Measurements from ENCODE around the gene GAB1.

Gene GAB1

DNA sequence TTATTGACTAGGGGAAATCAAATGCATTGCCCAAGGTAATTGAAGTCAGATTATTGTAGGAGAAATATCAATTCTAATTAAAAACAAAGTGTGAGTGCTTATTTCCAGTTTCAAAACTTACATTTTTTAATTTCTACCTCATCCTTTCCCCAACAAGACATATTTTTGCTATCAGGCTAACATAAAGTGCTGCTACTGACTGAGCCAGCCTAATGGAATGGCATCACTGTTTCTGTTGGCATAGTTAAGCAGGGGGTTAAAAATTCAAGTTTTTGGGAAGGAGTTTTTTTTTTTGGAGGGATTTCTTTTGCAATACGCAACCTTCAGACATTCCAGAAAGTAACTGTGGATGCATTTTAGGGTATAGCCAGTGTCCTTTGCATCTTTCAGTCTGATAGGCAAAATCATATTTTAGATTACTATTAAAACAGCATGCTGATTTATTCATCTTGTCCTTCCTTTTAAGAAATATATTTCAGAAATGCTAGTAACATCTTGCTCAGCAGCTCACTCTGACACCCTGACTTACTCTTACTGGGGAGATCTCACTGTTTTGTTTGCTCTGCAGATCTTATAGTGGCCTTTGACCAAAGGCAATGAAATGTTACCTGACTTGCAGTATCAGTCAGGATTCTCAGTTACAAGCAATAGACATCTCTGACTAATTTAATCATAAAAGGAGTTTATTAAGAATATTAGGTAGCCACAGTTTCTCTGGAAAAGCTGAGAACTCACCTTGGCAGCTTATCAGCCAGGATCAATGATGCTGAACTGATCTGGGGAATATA is 24.4 kb downstream of the GAB1 start:
- Histone ChIP-seq H3K9me3 (replicated peaks; ENCODE audit: low read length) (no peaks in the 10 kb centered on the region), H3K27me3 (ENCODE audit: control insufficient read depth, insufficient read depth, low read length) (no peaks in the 10 kb centered on the region), H3K4me2 (ENCODE audit: low read length) (peak overlapping the region; percentile 40), H3K36me3 (ENCODE audit: insufficient read depth, low read length) (no peaks in the 10 kb centered on the region), H3K4me3 (ENCODE audit: low read length) (no peak overlapping the region), H3K9ac (ENCODE audit: low read depth, low read length) (peak overlapping the region; percentile 29), H3K4me1 (ENCODE audit: control insufficient read depth, insufficient read depth, low read length) (peaks cover 29% of the 10 kb centered on the region)

DNA sequence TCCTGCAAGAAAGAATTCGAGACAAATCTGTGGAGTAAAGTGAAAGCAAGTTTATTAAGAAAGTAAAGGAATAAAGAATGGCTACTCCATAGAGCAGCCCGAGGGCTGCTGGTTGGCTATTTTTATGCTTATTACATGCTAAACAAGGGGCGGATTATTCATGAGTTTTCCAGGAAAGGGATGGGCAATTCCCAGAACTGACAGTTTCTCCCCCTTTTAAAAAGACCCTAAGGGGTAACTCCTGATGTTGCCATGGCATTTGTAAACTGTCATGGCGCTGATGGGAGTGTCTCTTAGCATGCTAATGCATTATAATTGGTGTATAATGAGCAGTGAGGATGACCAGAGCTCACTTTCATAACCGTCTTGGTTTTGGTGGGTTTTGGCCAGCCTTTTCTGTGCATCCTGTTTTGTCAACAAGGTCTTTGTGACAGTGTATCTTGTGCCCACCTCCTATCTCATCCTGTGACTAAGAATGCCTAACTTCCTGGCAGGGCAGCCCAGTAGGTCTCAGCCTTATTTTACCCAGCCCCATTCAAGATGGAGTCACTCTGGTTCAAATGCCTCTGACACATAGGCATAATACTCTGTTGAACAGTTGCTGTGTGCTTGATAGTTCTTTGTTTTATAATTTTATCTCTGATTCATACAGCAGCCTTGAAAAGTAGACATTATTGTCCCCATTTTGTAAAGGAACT is 25.8 kb downstream of the GAB1 start:
- Histone ChIP-seq H3K27me3 (ENCODE audit: control insufficient read depth, insufficient read depth, low read length) (no peaks in the 10 kb centered on the region), H3K9ac (ENCODE audit: low read depth, low read length) (no peak overlapping the region), H3K4me2 (ENCODE audit: low read length) (no peak overlapping the region), H3K9me3 (replicated peaks; ENCODE audit: low read length) (no peaks in the 10 kb centered on the region), H3K36me3 (ENCODE audit: insufficient read depth, low read length) (no peaks in the 10 kb centered on the region), H3K4me3 (ENCODE audit: low read length) (no peak overlapping the region), H3K4me1 (ENCODE audit: control insufficient read depth, insufficient read depth, low read length) (peaks cover 29% of the 10 kb centered on the region)

DNA sequence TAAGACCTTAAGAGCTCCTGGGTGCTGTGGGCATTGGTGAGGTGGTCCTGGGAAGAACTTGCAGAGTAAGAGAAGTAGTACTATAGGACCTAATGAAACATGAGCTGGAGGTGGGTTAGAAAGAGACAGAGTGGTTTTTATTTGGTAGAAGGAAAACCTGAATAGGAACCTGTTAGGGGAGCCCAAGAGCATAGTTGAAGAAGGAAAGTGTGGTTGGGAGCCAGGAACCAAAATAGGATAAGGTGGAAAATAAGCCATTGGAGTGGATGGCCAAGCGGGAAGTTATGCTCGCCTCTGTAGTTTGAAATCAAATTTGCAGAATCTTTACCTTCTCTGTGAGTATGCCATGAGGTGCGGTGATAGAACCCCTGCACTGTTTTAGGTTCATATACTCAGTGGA is 26.7 kb downstream of the GAB1 start:
- no peak overlapping the region for H3K4me3 ChIP-seq (ENCODE audit: low read length)
- no peak overlapping the region for H3K9ac ChIP-seq (ENCODE audit: low read depth, low read length)
- no peaks in the 10 kb centered on the region for H3K36me3 ChIP-seq (ENCODE audit: insufficient read depth, low read length)
- no peaks in the 10 kb centered on the region for H3K9me3 ChIP-seq (replicated peaks; ENCODE audit: low read length)
- no peak overlapping the region for H3K4me2 ChIP-seq (ENCODE audit: low read length)
- no peaks in the 10 kb centered on the region for H3K27me3 ChIP-seq (ENCODE audit: control insufficient read depth, insufficient read depth, low read length)
- H3K4me1 ChIP-seq (ENCODE audit: control insufficient read depth, insufficient read depth, low read length), result peaks cover 29% of the 10 kb centered on the region

DNA sequence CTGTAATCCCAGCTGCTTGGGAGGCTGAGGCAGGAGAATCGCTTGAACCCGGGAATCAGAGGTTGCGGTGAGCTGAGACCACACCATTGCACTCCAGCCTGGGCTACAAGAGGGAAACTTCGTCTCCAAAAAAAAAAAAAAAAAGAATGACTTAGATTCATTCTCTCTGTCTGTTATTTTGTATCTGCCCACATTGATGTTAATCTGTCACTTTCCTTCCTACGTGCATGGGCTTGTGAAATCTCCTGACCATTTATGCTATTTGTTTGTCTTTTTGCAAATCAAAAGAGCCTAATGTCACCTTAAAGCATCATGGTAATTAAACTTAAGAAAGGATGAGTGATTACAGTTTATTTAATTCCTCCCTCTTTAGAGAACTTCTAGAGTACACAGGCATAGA is 27.4 kb downstream of the GAB1 start:
- Histone ChIP-seq H3K36me3 (ENCODE audit: insufficient read depth, low read length) (no peaks in the 10 kb centered on the region), H3K4me2 (ENCODE audit: low read length) (no peak overlapping the region), H3K9me3 (replicated peaks; ENCODE audit: low read length) (no peaks in the 10 kb centered on the region), H3K9ac (ENCODE audit: low read depth, low read length) (no peak overlapping the region), H3K4me3 (ENCODE audit: low read length) (no peak overlapping the region), H3K27me3 (ENCODE audit: control insufficient read depth, insufficient read depth, low read length) (no peaks in the 10 kb centered on the region), H3K4me1 (ENCODE audit: control insufficient read depth, insufficient read depth, low read length) (peaks cover 25% of the 10 kb centered on the region)

DNA sequence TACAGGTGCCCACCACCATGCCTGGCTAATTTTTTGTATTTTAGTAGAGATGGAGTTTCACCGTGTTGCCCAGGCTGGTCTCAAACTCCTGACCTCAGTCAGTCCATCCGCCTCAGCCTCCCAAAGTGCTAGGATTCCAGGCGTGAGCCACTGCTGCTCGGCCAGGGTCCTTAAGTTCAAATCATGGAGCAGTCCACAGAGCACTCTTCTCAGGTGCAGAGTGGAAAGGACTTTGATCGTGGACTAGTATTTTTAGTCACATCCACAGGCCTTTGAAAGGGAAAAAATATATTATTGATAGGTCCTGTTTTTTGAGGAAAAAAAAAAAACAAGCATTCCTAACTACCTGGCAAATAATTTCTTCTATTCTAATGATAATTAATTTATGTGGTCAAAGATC is 31.2 kb downstream of the GAB1 start:
- H3K4me3 ChIP-seq (ENCODE audit: low read length), result no peak overlapping the region
- H3K9me3 ChIP-seq (replicated peaks; ENCODE audit: low read length), result no peaks in the 10 kb centered on the region
- no peak overlapping the region for H3K9ac ChIP-seq (ENCODE audit: low read depth, low read length)
- no peak overlapping the region for H3K4me2 ChIP-seq (ENCODE audit: low read length)
- H3K36me3 ChIP-seq (ENCODE audit: insufficient read depth, low read length), result no peaks in the 10 kb centered on the region
- H3K4me1 ChIP-seq (ENCODE audit: control insufficient read depth, insufficient read depth, low read length), result no peaks in the 10 kb centered on the region
- no peaks in the 10 kb centered on the region for H3K27me3 ChIP-seq (ENCODE audit: control insufficient read depth, insufficient read depth, low read length)

DNA sequence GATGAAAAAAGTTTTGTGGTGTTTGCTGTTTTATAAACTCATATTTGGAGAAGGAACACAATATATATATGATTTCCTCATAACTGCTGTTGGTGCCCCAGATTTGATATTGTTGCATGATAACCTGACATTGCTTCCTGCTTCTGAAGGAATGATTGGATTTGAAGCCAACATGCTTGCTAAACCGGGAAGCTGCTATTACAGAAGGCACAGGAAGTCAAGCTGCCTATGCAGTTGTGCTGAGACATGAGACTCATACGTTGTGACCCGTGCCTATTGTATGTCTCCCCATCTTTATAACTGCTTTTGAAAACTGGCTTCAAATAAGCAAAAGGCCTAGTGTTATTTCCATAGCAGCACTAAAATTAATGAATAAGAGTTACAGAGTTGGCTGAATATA is 32.9 kb downstream of the GAB1 start:
- no peaks in the 10 kb centered on the region for H3K9me3 ChIP-seq (replicated peaks; ENCODE audit: low read length)
- H3K4me3 ChIP-seq (ENCODE audit: low read length), result no peak overlapping the region
- no peak overlapping the region for H3K4me2 ChIP-seq (ENCODE audit: low read length)
- no peak overlapping the region for H3K9ac ChIP-seq (ENCODE audit: low read depth, low read length)
- H3K4me1 ChIP-seq (ENCODE audit: control insufficient read depth, insufficient read depth, low read length), result no peaks in the 10 kb centered on the region
- no peaks in the 10 kb centered on the region for H3K36me3 ChIP-seq (ENCODE audit: insufficient read depth, low read length)
- H3K27me3 ChIP-seq (ENCODE audit: control insufficient read depth, insufficient read depth, low read length), result no peaks in the 10 kb centered on the region

DNA sequence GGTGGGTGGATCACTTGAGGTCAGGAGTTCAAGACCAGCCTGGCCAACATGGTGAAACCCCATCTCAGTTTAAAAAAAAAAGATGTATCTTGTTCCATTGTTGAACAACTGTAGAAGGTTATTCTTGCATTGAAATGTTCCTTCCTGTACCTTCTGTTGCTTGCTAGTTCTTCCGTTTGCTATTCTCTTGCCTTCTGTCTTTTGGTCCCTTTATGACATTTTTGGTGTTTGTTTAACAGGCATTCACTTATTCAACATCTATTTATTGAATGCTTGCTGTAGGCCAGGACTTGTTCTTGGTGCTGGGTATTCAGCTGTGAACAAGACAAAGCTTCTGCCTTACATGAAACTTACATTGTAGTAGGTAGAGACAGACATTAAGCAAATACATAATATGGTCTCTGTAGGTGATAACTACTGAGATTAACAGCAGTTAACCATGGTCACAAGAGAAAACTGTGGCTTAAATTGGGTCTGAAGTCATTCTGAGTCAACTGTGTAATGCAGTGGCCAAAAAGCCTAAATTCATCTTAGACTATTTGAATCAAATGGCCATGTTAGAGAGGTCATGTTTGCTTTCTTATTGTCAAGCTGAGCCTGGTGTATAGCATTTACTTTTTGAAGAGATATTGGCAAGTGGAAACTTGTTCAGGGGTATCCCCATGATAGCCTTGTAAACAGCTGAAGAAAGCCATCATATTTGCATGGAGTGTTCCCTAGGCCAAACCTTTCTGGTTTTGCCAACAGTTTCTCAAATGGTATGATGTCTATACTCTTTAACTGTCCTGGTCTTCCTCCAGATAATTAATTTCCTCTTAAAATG is 35.6 kb downstream of the GAB1 start:
- H3K4me1 ChIP-seq (ENCODE audit: control insufficient read depth, insufficient read depth, low read length), result no peaks in the 10 kb centered on the region
- no peaks in the 10 kb centered on the region for H3K36me3 ChIP-seq (ENCODE audit: insufficient read depth, low read length)
- H3K4me3 ChIP-seq (ENCODE audit: low read length), result no peak overlapping the region
- H3K27me3 ChIP-seq (ENCODE audit: control insufficient read depth, insufficient read depth, low read length), result no peaks in the 10 kb centered on the region
- H3K9ac ChIP-seq (ENCODE audit: low read depth, low read length), result no peak overlapping the region
- no peak overlapping the region for H3K4me2 ChIP-seq (ENCODE audit: low read length)
- no peaks in the 10 kb centered on the region for H3K9me3 ChIP-seq (replicated peaks; ENCODE audit: low read length)

DNA sequence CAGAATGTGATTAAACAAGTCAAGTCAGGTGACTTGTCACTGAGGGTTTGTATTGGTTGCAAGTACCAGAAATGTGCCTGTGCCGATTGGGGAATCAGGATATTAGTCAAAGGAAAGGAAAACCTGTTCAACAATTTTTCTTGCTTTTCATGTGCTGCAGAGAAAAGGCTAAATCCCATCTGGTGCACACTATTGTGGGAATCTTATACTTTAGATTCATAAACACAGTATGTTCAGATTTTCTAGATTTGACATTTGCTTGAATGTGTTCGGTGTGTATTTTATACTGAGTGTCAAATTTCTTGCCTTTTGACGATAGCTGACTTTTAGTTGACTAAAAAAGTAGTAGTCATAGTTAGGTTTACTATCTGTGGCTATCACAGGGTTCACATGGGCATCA is 37.6 kb downstream of the GAB1 start:
- peaks cover 8% of the 10 kb centered on the region for H3K4me1 ChIP-seq (ENCODE audit: control insufficient read depth, insufficient read depth, low read length)
- H3K27me3 ChIP-seq (ENCODE audit: control insufficient read depth, insufficient read depth, low read length), result no peaks in the 10 kb centered on the region

DNA sequence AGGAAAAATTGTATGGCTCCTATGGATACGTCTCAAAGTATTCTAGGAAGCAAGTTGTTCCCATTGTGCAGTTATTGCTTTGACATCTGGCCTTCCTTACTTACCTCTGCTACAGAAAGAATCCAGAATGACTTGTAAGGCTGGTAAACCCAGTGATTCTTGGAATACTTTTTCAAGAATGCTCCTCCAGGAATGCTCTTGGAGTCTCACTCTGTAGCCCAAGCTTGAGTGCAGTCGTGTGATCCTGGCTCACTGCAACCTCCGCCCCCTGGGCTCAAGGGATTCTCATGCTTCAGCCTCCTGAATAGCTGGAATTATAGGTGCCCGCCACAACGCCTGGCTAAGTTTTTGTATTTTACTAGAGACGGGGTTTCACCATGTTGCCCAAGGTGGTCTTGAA is 38.1 kb downstream of the GAB1 start:
- H3K4me1 ChIP-seq (ENCODE audit: control insufficient read depth, insufficient read depth, low read length), result peaks cover 8% of the 10 kb centered on the region
- no peaks in the 10 kb centered on the region for H3K36me3 ChIP-seq (ENCODE audit: insufficient read depth, low read length)
- H3K4me3 ChIP-seq (ENCODE audit: low read length), result no peak overlapping the region
- H3K4me2 ChIP-seq (ENCODE audit: low read length), result no peak overlapping the region
- no peak overlapping the region for H3K9ac ChIP-seq (ENCODE audit: low read depth, low read length)
- no peaks in the 10 kb centered on the region for H3K27me3 ChIP-seq (ENCODE audit: control insufficient read depth, insufficient read depth, low read length)
- no peaks in the 10 kb centered on the region for H3K9me3 ChIP-seq (replicated peaks; ENCODE audit: low read length)

More for the DNA sequence above, 37.6 kb downstream of the GAB1 start:
- Histone ChIP-seq H3K36me3 (ENCODE audit: insufficient read depth, low read length) (no peaks in the 10 kb centered on the region), H3K9me3 (replicated peaks; ENCODE audit: low read length) (no peaks in the 10 kb centered on the region), H3K4me3 (ENCODE audit: low read length) (no peak overlapping the region), H3K9ac (ENCODE audit: low read depth, low read length) (no peak overlapping the region), H3K4me2 (ENCODE audit: low read length) (no peak overlapping the region)

DNA sequence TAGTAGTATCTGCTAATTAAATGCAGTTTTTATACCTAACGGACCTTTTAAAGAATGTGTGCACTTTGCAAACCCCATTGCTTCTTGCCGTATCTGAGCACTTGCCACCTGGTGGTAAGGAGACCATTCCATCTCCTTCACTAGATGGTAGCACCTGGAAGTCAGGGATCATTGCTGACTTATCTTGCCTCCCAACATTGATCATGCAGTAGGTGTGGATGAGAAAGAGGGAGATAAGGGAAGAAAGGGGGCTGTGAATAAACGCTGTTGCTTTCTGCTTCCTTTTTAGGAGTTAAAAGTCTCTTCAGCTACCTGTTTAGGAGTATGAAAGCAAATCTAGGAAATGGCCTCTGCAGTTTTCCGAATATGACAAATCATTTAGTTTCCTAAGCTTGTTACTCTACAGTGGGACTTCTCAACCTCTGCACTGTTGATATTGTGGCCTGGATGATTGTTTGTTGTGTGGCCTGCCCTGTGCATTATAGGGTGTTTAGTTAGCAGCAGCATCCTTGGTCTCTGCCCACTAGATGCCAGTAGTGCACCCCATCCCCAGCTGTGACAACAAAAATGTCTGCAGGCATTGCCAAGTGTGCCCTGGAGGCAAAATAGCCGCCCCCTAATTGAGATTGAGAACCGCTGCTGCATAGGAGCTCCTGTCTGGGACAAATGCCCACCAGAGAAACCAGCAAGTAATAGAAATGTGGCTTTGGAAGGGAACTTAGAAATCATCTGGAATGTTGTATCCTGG is 38.8 kb downstream of the GAB1 start:
- Histone ChIP-seq H3K36me3 (ENCODE audit: insufficient read depth, low read length) (no peaks in the 10 kb centered on the region), H3K27me3 (ENCODE audit: control insufficient read depth, insufficient read depth, low read length) (no peaks in the 10 kb centered on the region), H3K4me1 (ENCODE audit: control insufficient read depth, insufficient read depth, low read length) (peaks cover 8% of the 10 kb centered on the region), H3K4me3 (ENCODE audit: low read length) (no peak overlapping the region), H3K9ac (ENCODE audit: low read depth, low read length) (no peak overlapping the region), H3K9me3 (replicated peaks; ENCODE audit: low read length) (no peaks in the 10 kb centered on the region), H3K4me2 (ENCODE audit: low read length) (no peak overlapping the region)

DNA sequence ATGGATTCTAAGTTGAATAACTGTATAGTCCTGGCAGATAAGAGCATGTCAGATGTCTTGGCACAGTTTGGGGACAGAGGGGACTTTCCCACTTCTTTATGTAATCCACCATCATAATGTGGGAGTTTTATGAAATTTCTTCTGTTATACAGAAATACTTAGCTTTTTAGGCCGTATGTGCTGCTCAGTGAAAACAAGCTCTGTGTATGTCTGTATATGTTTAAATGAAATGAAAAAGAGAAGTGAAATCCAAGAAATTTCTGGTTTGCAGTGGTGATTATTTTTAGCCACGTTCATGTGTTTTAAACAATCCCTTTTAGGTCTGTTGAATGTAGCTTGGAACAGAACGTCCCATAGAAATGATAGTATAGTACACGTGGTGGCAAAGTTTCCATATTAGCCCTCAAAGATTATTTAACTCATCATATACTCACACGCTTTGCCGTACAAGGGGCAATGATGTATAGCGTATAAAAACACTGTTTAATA is 41.0 kb downstream of the GAB1 start:
- Histone ChIP-seq H3K4me3 (ENCODE audit: low read length) (no peak overlapping the region), H3K4me2 (ENCODE audit: low read length) (no peak overlapping the region), H3K9me3 (replicated peaks; ENCODE audit: low read length) (no peaks in the 10 kb centered on the region), H3K9ac (ENCODE audit: low read depth, low read length) (no peak overlapping the region), H3K27me3 (ENCODE audit: control insufficient read depth, insufficient read depth, low read length) (no peaks in the 10 kb centered on the region), H3K4me1 (ENCODE audit: control insufficient read depth, insufficient read depth, low read length) (peaks cover 25% of the 10 kb centered on the region), H3K36me3 (ENCODE audit: insufficient read depth, low read length) (no peaks in the 10 kb centered on the region)

Measured in skeletal muscle satellite cell (primary cell).